Epithelial cell of umbilical artery (primary cell): ENCODE results near the gene CAMK2A. TPM values are rescaled to one million over a fixed set of nuclear protein-coding genes. Genes with fewer than 3 reads are reported as not detected.

ENCODE experiments used
- total RNA-seq: library from RNA; depleted of rRNA; stranded (reverse); fragments of >200 nt; gene quantifications from 2 replicates; pipeline ENCODE4 v1.2.3, GENCODE V29; 2014

The CAMK2A gene
- total RNA-seq: under 0.01 TPM in 1 of 2 replicates, not detected in the other

GRCh38 chr5:150289551-150290390, at the start of gene CAMK2A:
Gene CAMK2A, minus strand, starts transcription at chr5:150289773. Its CDS starts 148 bp downstream, at chr5:150289625.

GRCh38 chr5:150302301-150303069, 12.9 kb upstream of the CAMK2A start, which contains the start of gene ARSI:
Gene ARSI, minus strand, starts transcription at chr5:150302905. Its CDS starts 532 bp downstream, at chr5:150302373.

GRCh38 chr5:150189728-150190502, 99.7 kb downstream of the CAMK2A start, which contains the start of gene SLC6A7:
Gene SLC6A7, plus strand, starts transcription at chr5:150190062. Its CDS starts 266 bp downstream, at chr5:150190328.

Other genes with a start within 250 kb of the CAMK2A start
- not detected in 2 replicates for gene CSF1R, start 203.2 kb downstream of the CAMK2A start, total RNA-seq
- gene PDGFRB, start 133.9 kb downstream of the CAMK2A start, total RNA-seq: 0.97 and 11.9 TPM in 2 replicates
- gene CDX1, start 123.0 kb downstream of the CAMK2A start, total RNA-seq: not detected in 2 replicates
- gene SLC6A7, start 99.7 kb downstream of the CAMK2A start, total RNA-seq: not detected in 2 replicates
- gene ARSI, start 13.1 kb upstream of the CAMK2A start, total RNA-seq: under 0.01 and 0.30 TPM in 2 replicates
- gene TCOF1, start 67.9 kb upstream of the CAMK2A start, total RNA-seq: 17.9 and 21.1 TPM in 2 replicates
- 0.65 and 1.2 TPM in 2 replicates for gene CD74, start 123.1 kb upstream of the CAMK2A start, total RNA-seq
- gene RPS14, start 160.0 kb upstream of the CAMK2A start, total RNA-seq: 3,653 and 4,782 TPM in 2 replicates
- gene NDST1, start 218.4 kb upstream of the CAMK2A start, total RNA-seq: 23.1 and 23.4 TPM in 2 replicates